UCSD-AML1 (cell line): ENCODE measurements around the gene SHC2.
"Not testable (repeated sequence)": the region's sequence is repeated elsewhere in the genome, so short reads cannot be mapped to it uniquely, and the experiment has no call there.

Experiments
- DNase-seq: peaks from one replicate; lab custom pipeline; 2025; ENCODE audit not compliant: unreplicated experiment; lab: John Stamatoyannopoulos, UW

Gene SHC2

DNA sequence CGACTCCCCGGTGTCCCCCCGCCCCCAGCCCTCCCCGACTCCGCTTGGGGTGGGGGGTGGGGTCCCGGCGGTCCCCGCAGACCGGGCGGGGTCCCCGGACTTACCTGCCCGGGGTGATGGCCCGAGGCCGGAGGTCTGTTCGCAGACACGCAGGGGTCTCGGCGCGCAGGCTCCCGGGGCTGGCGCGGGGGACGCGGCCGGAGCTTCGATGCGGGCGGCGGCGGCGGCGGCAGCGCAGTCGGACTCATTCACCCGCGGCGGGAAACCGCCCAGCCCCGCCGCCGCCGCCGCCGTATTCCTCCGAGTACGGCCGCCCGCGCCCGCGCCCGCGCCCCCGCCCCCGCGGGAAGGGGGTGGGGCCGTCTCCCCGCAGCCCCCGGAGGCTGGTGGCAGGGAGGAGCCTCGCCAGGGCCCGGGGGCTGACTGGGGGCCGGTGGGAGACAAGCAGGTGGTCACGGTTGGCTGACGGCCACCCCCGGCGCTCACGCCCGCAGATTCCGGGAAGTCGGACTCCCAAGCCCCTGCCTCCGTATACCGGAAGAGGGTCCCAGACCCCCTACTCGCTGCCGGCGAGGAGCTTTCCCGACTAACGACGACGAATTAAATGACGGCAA, 51.8 kb downstream of the SHC2 start, which contains the start of gene C2CD4C:
Gene C2CD4C (minus strand): TSS at position 246 of the 614 bp plus-strand sequence. CDS start 786 bp downstream, outside the sequence.
- DNase-seq = no peak

DNA sequence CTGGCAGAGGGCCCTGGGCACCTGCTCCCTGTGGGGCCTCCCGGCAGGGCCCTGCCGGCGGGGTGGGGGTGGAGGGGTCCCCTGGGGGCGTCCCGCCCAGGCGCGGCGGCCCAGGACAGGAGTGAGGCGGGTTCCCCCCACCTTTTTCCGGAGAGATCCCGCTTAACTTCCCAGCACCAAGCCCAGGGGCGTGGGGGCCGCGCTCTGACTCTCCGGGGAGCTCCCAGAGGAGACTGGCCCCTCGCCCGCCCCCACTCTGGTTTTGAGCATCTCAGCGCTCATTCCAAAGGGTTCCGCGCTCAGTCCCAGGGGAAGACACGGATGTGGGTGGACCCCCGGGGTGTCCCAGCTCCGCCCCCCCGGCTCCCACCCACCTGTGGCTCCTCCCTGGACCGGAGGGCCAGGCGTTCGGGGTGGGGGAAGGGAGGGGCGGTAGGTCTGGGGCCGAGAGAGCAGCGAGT, 52.4 kb downstream of the SHC2 start:
- no peak for DNase-seq

DNA sequence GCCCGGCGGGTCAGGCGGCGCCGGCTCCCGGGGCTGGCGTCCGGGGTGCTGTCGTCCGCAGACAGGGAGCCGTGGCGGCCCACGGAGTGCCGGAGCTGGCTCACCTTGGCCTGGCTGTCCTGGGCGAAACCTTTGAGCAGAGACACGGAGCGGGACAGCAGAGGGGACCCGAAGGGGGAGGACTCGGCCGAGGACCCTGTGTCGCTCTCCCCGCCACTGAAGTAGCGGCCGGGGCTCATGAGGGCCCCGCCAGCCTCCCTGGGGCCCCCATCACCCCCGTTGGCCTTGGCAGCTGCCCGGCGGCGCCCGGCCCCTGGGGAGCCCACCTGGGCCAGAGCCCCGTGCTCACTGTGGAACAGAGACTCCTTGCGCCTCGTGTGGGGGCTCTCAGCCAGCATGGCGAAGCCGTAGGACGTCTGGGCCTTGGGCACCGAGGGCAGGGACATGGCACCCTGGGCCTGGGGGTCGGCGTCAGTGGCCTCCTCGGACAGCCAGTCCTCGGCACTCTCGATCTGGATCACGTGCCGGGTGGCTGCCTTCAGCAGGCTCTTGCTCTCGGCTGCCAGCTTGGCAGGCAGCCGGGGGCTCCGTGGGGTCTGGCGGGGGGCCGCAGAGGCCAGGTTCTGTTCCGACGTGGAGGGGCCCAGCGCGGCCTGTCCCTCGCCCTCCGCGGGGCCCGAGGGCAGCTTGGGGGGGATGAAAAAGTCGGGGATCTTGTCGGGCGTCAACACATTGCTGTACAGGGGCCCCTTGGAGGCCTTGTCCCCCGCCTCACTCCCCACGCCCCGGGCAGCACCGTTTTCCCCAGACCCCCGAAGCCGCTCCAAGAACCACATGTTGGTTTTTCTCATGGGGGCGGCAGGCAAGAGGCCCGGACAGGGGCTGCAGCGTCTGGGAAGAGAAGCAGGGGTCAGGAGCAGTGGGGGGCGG, 53.1 kb downstream of the SHC2 start:
- no peak for DNase-seq

DNA sequence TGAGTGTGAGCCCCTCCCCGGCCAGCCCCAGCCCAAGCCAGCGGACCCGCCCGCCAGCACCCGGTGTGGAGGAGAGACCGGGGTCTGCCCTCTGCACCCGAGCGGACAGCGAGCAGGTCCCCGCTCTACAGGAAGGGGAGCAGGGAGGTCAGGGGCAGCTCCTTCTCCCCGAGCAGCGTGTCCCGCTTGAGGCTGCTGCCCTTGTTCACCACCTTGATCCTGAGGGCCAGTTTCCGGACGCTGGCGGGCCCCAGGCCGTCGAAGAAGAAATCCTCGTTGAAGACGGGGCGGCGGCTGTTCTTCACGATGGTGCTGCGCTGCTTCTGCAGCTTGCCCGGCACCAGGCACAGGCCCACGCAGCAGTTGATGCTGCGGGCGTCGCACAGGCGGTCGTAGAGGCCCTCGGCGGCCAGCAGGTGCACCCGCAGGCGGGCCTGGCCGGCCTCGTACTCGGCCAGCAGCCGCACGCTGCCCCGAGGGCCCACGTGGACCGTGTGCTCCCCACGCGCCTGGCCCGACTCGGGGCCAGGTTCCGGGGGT, 53.8 kb downstream of the SHC2 start:
- no peak for DNase-seq

DNA sequence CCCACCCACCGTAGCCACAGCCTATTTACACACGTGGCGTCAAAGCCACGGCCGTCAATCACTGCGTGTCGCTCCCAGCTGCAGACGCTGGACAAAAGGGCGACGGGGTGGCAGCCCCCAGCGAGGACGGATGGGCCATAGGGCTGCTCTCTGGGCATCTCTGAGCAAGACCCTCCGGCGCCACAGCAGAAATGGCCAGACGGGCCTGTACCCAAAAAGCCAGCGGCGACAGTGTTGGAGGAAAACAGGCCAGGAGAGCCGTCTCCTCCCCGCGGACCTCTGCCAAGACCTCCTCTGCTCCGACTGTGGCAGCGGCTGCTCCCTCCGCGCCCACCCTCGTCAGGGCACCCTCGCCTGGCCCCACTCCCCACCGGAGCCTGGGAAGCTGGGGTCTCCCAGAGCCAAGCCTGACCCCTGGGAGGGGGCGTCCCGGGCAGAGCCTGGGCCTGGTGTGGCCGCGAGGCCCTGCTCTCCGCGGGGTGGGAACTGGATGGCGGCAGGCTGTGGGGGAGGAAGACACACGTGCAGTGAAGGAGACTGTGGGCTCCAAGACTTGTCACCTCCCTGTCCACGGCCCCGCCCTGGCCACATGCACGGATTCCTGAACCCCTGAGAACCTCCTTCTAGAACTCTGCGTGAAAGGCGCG, 54.6 kb downstream of the SHC2 start:
- no peak for DNase-seq

DNA sequence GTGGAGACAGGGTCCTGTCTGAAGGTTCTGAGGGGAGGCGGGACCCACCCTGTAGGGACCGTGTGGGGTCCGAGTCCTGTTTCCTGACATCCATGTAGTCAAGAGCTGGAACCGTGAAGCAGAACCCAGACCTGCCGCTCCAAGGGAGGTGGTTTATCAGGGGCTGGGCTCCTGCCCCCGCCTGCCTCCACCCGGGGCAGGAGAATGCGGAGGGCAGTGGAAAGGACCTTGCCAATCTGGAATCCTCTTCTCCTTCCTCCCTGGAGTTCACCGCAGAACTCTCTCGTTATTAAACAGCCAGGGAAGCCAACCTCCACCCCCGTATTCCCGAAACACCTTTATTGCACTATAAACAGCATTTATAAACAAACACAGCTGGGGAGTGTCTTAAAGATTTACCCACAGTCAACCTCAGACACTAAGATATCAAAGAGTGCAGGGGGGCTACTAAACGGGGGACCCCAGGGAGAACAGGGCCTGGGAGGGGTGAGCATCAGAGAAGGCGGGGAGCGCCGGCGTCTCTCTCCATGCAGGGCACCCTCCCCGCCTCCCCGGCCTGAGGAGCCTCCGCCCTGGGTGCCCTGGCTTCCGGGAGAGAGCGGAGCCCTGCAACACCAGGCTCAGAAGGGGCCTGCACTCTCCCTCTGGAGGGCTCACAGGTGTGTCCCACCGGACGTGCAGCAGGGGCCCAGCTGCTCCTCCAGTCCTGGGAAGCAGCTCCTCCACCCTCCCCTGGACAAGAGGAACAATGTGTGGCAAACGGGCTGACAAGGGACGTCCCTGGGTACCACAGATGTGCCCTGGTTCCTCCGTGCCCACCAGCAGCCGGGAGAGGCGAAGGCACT, 55.5 kb downstream of the SHC2 start:
- DNase-seq = no peak

DNA sequence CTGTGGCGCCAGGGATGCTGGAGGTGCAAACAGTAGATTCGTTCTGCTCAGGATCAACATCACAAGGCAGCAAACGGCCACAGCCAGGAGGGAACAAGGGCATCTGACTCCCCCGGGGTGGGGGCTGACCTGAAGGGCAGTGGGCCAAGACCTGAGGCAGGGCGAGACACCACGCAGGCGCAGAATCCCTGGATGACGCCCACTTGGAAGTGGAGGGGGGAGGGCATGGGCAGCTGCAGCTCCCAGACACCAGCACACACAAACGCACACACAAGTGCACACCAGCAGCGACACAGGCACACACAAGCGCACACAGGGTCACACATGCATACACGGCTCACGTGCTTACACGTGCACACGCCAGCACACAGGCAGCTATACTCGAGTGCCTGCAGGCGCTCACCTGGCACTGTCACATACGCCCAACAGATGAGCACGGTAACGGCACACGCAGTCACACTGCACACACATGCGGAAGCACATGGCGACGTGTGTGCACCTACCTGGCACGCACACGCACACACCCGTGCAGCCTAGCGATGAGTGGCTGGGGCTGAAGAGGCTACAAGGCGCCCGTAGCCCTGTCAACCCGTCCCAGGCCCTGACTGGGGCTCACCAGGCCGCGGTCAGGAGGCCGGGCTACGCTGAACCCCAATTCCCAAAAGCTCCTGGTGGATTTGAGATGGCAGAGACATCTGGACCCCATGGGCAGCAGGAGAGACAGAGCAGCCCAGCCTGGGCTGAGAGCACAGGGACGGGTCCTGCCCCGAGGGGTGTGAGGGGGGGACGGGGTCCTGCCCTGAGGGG, 57.4 kb downstream of the SHC2 start:
- no peak for DNase-seq

DNA sequence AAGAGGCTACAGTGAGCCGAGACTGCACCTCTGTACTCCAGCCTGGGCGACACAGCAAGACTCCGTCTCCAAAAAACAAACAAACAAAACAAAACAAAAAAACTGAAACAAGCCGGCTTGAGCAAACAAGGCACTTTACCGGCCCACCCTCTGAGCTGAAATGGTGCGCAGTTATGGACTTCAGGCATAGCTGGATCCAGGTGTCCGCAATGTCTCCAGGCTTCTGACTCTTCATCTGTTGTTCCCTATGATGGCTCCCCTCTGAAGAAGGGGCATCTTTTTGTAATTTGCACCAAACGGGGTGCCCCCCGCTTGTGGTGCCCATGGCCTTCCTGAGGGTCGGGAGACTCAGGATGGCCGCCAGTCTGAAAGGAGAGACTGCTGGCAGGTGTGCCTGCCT, 58.0 kb downstream of the SHC2 start:
- no peak for DNase-seq

DNA sequence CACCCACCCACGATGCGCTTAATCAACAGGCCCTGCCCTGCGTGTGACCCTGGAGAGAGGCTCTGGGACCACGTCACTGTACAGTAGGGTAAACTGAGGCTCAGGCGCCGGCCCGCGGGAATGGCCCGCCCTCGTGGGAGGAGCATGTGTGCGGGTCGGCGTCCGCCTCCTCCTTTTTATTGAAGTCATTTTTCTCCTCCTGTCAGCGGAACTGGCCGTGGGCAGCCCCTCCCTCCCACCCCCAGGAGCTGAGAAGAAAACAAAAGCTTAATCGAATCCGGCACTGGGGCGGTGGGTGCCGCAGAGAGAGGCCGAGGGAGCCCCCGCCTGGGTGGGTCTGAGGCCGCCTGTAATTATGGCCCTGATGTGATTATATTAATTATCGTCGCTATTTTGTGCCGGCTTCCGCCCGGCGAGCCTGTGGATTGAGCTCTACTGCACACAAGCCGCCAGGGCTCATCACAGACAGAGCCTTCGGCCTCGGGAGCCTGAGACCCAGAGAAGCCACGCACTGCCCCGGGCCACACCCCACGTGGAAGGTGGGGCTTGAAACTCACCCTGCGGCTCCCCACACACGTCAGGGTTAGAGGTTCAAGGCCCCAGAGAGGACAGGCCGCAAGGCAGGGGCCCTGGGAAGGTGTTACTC, 58.8 kb downstream of the SHC2 start:
- DNase-seq = no peak

DNA sequence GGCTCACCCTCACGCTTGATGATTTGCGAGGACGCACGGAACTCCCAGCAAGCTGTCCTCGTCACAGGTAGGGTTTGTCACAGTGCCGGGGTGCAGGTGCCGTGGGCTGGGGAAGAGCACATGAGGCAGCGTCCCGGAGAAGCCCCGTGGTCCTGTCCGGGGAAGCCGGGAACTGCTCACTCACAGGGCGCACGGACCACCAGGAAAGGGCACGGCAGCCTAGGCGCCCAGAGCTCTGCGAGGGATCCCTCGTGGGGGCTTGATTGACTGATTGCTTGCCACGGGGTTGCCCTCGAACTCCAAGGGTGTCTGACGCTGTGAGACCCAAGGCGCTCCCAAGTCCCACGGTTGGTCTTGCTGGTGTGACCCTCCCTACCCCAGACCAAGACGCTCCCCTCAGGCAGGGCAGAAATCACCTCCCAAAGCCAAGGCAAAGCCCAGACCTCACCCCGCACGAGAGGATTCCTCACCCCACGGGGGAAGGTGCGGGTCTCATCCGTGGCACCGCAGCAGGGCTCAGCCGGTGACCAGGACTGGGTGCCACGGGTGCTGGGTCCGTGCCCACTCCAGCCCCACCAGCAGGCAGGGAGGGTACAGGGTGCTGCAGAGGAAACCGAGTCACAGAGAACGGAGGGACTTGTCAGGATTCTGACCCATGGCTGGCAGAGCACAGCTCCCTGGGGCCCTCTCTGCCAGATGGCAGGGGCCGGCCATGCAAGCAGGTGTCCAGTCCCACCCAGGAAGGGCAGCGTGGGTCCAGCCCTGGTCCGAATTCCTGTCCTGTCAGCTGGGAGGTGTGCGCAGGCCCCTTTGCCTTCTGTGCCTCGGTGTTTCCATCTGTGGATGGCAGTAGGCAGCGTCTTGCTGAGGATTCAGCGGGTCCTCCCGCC, 59.6 kb downstream of the SHC2 start:
- DNase-seq = no peak

DNA sequence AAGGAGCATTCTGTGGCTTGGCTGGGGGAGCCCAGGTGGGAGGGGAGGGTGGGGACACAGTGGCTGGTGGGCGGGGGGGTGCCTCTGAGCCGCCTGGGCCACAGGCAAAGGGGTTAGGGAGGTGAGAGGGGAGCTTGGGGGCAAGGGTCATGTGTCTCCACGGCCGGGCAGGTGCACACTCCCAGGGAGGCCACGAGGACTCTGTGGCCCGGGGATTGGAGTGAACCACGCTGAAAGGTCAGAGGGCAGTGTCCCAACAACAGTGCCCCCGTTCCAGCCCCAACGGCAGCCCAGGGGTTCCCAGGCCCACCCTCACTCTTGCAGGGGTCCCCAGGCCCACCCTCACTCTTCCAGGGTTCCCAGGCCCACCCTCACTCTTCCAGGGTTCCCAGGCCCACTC, 61.5 kb downstream of the SHC2 start:
- no peak for DNase-seq

DNA sequence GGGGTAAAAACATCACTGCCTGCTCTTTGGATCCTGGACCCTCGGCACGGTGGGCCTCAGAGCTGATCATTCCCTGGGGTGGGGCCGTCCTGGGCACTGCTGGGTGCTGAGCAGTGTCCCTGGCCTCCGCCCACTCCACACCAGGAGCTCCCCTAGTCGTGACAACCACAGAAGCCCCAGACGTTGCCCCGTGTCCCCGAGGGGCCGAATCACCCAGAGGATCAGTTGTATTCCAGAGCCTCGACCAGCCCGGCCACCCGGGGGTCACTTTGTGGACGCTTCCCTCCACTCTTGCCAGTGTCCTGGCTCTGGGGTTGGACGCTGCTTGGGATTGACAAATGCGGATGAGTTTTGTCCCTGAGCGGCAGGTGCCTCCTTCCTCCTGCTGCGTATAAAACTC, 62.1 kb downstream of the SHC2 start:
- no peak for DNase-seq

DNA sequence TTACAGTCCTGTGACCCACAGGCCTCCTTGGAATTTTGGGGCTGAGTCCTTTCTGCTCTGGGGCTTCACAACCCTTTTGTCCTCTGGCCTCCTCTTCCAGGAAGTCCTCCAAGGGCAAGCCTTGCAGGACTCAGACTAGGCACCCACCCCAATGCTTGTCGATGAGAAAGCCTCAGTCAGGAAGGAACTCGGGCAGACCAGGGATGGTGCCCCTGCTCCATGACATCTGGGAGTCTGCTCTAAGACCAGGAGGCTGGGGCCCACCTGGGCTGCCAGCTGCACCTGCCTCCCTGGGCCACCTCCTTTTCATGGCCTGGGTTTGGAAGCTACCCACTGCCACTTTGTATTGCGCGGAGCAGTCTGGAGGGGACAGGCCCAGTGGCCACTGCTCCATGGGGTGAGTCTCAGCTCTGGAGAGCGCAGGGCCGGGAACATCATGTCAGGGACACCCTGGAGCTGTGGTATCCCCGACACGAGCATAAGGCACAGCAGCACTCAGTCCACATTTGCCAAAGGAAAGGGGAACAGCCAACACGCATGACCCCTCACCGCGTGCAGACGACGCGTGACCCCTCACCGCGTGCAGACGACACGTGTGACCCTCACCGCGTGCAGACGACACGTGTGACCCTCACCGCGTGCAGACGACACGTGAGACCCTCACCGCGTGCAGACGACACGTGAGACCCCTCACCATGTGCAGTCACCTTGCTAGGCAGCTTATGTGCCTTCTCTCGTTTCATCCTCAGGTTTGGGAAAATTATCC, 62.7 kb downstream of the SHC2 start:
- DNase-seq = no peak

DNA sequence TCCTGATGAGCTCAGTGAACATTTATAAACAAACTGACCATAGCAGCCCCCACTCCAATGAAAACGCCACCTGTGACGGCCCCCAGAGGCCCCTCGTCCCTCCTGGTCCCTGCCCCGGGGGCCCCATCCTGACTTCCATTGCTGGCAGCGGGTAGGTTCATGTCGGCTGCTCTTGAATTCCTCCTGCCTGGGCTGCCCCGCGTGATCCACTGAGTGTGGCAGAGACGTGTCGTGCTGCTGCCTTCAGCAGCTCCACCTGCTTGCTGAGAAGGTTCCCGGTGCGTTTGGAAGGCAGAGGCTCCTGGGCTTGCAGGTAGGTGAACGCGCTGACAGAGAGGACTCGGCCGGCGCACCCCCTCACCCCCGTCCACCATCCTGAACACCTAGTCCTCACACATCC, 63.5 kb downstream of the SHC2 start:
- no peak for DNase-seq

DNA sequence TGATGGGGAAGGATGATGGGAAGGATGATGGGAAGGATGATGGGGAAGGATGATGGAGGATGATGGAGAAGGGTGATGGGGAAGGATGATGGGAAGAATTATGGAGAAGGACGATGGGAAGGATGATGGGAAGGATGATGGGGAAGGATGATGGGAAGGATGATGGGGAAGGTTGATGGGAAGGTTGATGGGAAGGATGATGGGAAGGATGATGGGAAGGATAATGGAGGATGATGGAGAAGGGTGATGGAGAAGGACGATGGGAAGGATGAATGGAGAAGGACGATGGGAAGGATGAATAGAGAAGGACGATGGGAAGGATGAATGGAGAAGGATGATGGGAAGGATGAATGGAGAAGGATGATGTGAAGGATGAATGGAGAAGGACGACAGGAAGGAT, 65.4 kb downstream of the SHC2 start:
- DNase-seq = no peak

DNA sequence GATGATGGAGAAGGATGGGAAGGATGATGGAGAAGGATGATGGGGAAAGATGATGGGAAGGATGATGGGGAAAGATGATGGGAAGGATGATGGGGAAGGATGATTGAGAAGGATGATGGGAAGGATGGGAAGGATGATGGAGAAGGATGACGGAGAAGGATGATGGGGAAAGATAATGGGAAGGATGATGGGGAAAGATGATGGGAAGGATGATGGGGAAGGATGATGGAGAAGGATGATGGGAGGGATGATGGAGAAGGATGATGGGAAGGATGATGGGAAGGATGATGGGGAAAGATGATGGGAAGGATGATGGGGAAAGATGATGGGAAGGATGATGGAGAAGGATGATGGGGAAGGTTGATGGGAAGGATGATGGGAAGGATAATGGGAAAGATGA, 66.0 kb downstream of the SHC2 start:
- DNase-seq = not testable (repeated sequence)

DNA sequence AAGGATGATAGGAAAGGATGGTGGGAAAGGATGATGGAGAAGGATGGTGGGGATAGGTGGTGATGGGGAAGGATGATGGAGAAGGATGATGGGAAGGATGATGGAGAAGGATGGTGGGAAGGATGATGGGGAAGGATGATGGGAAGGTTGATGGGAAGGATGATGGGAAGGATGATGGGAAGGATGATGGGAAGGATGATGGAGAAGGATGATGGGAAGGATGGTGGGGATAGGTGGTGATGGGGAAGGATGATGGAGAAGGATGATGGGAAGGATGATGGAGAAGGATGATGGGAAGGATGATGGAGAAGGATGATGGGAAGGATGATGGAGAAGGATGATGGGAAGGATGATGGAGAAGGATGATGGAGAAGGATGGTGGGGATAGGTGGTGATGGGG, 67.3 kb downstream of the SHC2 start:
- not testable (repeated sequence) for DNase-seq
